Trophoblast cell (in vitro differentiated cells and primary cell): ENCODE data around the gene PPM1J. TPM values are rescaled to one million over a fixed set of nuclear protein-coding genes. Genes with fewer than 3 reads are reported as not detected.

Experiments
- DNase-seq, 2 donors: peaks; one replicate each; pipeline ENCODE4 v3.0.0-alpha.2; 2016
- H2AFZ ChIP-seq: 2 replicates; pipeline ENCODE4 v1.6.1; 2013; ENCODE audit warnings: low read length, moderate library complexity, mild to moderate bottlenecking; ENCODE audit not compliant: insufficient read depth, poor library complexity
- H2AK5ac ChIP-seq: 2 replicates; pipeline ENCODE4 v1.6.1; 2013; ENCODE audit warnings: mild to moderate bottlenecking, low read length
- H2BK120ac ChIP-seq: 2 replicates; pipeline ENCODE4 v1.6.1; 2013; ENCODE audit warnings: low read length, mild to moderate bottlenecking, moderate library complexity; ENCODE audit not compliant: insufficient read depth, poor library complexity
- H2BK12ac ChIP-seq: 2 replicates; pipeline ENCODE4 v1.6.1; 2013; ENCODE audit warnings: mild to moderate bottlenecking, low read length, moderate library complexity
- H2BK5ac ChIP-seq: 2 replicates; pipeline ENCODE4 v1.6.1; 2013; ENCODE audit warnings: low read length, low read depth, moderate library complexity, mild to moderate bottlenecking; ENCODE audit not compliant: poor library complexity
- H3K14ac ChIP-seq: 2 replicates; pipeline ENCODE4 v1.6.1; 2013; ENCODE audit warnings: mild to moderate bottlenecking, low read length
- H3K18ac ChIP-seq: 2 replicates; pipeline ENCODE4 v1.6.1; 2013; ENCODE audit warnings: mild to moderate bottlenecking, low read length
- H3K23ac ChIP-seq: 2 replicates; pipeline ENCODE4 v1.6.1; 2013; ENCODE audit warnings: low read length
- H3K27ac ChIP-seq: 2 replicates; pipeline ENCODE4 v1.5.1; 2013; ENCODE audit warnings: low read depth, mild to moderate bottlenecking, inconsistent platforms, low read length, moderate library complexity
- H3K27me3 ChIP-seq: 2 replicates; pipeline ENCODE4 v1.6.1; 2013; ENCODE audit warnings: inconsistent platforms, mild to moderate bottlenecking, low read length, moderate library complexity; ENCODE audit not compliant: insufficient read depth
- H3K36me3 ChIP-seq, 2 experiments: 1 replicate in 1 of 2; 2 replicates in 1 of 2; pipeline ENCODE4 v1.6.1; 2013; ENCODE audit warnings: low read length in 2 of 2, mild to moderate bottlenecking in 2 of 2, moderate library complexity in 1 of 2; ENCODE audit not compliant: insufficient read depth in 2 of 2, control insufficient read depth in 1 of 2
- H3K4ac ChIP-seq: 2 replicates; pipeline ENCODE4 v1.6.1; 2013; ENCODE audit warnings: low read depth, mild to moderate bottlenecking, low read length, moderate library complexity
- H3K4me1 ChIP-seq, 2 experiments: 1 replicate in 1 of 2; 2 replicates in 1 of 2; pipeline ENCODE4 v1.6.1; 2013; ENCODE audit warnings: low read length in 2 of 2, mild to moderate bottlenecking in 2 of 2, moderate library complexity in 1 of 2; ENCODE audit not compliant: insufficient read depth in 2 of 2, control insufficient read depth in 1 of 2
- H3K4me2 ChIP-seq: 2 replicates; pipeline ENCODE4 v1.6.1; 2013; ENCODE audit warnings: inconsistent platforms, mild to moderate bottlenecking, low read length, moderate library complexity
- H3K4me3 ChIP-seq: 2 replicates; pipeline ENCODE4 v1.5.1; 2013; ENCODE audit warnings: mild to moderate bottlenecking, low read depth, low read length, inconsistent platforms
- H3K79me1 ChIP-seq: one replicate; pipeline ENCODE4 v1.6.1; 2013; ENCODE audit warnings: low read length
- H3K79me2 ChIP-seq: 2 replicates; pipeline ENCODE4 v1.6.1; 2013; ENCODE audit warnings: low read length, mild to moderate bottlenecking; ENCODE audit not compliant: control insufficient read depth, insufficient read depth, poor library complexity
- H3K9ac ChIP-seq: 2 replicates; pipeline ENCODE4 v1.6.1; 2013; ENCODE audit warnings: mild to moderate bottlenecking, low read length
- H3K9me3 ChIP-seq: 2 replicates; pipeline ENCODE4 v1.6.1; 2013; ENCODE audit warnings: low read depth, mild to moderate bottlenecking, control low read depth, inconsistent platforms, low read length; ENCODE audit not compliant: insufficient read depth
- H4K12ac ChIP-seq: 2 replicates; pipeline ENCODE4 v1.6.1; 2013; ENCODE audit warnings: low read depth, mild to moderate bottlenecking, low read length, moderate library complexity
- H4K8ac ChIP-seq: 2 replicates; pipeline ENCODE4 v1.6.1; 2013; ENCODE audit warnings: low read depth, mild to moderate bottlenecking, low read length, moderate library complexity
- H4K91ac ChIP-seq: one replicate; pipeline ENCODE4 v1.6.1; 2013; ENCODE audit warnings: low read depth, mild to moderate bottlenecking, low read length, moderate library complexity
- WGBS: extraction: QIAGEN DNeasy Blood & Tissue Kit; methylation state at CpG from one replicate; pipeline ENCODE4 v1.1.7; 2013; ENCODE audit warnings: missing lambda C conversion rate; ENCODE audit not compliant: insufficient read length, insufficient coverage; ENCODE audit errors: extremely low coverage; 5-methylcytosine and 5-hydroxymethylcytosine counted together
- polyA plus RNA-seq: library from polyadenylated mRNA; stranded (reverse); fragments of 200-250 nt; gene quantifications from 2 replicates; pipeline ENCODE4 v1.2.3, GENCODE V29; 2013

PPM1J gene
- polyA plus RNA-seq, result 2.2 and 2.3 TPM in 2 replicates

- peak within 1 kb of the TSS; percentile 74 for H3K4me3 ChIP-seq
- H3K4ac ChIP-seq, result no peak within 1 kb of the TSS
- H3K9ac ChIP-seq, result no peak within 1 kb of the TSS
- H4K12ac ChIP-seq, result no peak within 1 kb of the TSS
- H3K27ac ChIP-seq, result no peak within 1 kb of the TSS
- H3K18ac ChIP-seq, result no peak within 1 kb of the TSS
- H4K8ac ChIP-seq, result no peak within 1 kb of the TSS
- no peaks in the 10 kb centered on the region for H3K36me3 ChIP-seq
- no peak within 1 kb of the TSS for H2BK12ac ChIP-seq
- no peak within 1 kb of the TSS for H2AK5ac ChIP-seq
- no peaks in the 10 kb centered on the region for H3K9me3 ChIP-seq
- no peak within 1 kb of the TSS for H3K14ac ChIP-seq
- no peaks in the 10 kb centered on the region for H3K79me1 ChIP-seq
- H4K91ac ChIP-seq, result no peak within 1 kb of the TSS
- H3K4me2 ChIP-seq, result peak within 1 kb of the TSS; percentile 99
- peaks cover 8 to 17% of the 10 kb centered on the region in 2 experiments for H3K4me1 ChIP-seq
- no peak within 1 kb of the TSS for H2BK5ac ChIP-seq
- no peak within 1 kb of the TSS for H3K23ac ChIP-seq
- H2AFZ ChIP-seq, result peak within 1 kb of the TSS; percentile 85
- H3K79me2 ChIP-seq, result no peaks in the 10 kb centered on the region
- no peaks in the 10 kb centered on the region for H3K27me3 ChIP-seq
- DNase-seq, result peak; percentile 96 to 98
- WGBS, result no CpG with 5 or more reads among the region's 51 CpGs
- H2BK120ac ChIP-seq, result no peak within 1 kb of the TSS
Measured at GRCh38 chr1:112715264-112716053, at the start of gene PPM1J. TSS of gene PPM1J (minus strand) at chr1:112715332. CDS start at chr1:112715301, 31 bp downstream.

- H3K4ac ChIP-seq, result no peak overlapping the region
- peaks cover 5% of the 10 kb centered on the region for H3K79me1 ChIP-seq
- H2AFZ ChIP-seq, result peak overlapping the region; percentile 64
- no peak overlapping the region for H4K12ac ChIP-seq
- peaks cover 13 to 18% of the 10 kb centered on the region in 2 experiments for H3K4me1 ChIP-seq
- H3K23ac ChIP-seq, result no peak overlapping the region
- H3K18ac ChIP-seq, result peak overlapping the region; percentile 84
- no peak overlapping the region for H3K9ac ChIP-seq
- H4K8ac ChIP-seq, result peak overlapping the region; percentile 77
- peak overlapping the region; percentile 38 for H3K4me2 ChIP-seq
- H3K4me3 ChIP-seq, result no peak overlapping the region
- H2AK5ac ChIP-seq, result no peak overlapping the region
- WGBS, result no CpG with 5 or more reads among the region's 12 CpGs
- peak overlapping the region; percentile 92 for H4K91ac ChIP-seq
- peak overlapping the region; percentile 76 for H2BK5ac ChIP-seq
- DNase-seq, result peak; percentile 68 to 74
- no peaks in the 10 kb centered on the region for H3K9me3 ChIP-seq
- peak overlapping the region; percentile 78 for H3K27ac ChIP-seq
- H2BK120ac ChIP-seq, result peak overlapping the region; percentile 80
- no peak overlapping the region for H3K14ac ChIP-seq
- no peaks in the 10 kb centered on the region for H3K36me3 ChIP-seq
- no peaks in the 10 kb centered on the region for H3K27me3 ChIP-seq
- peak overlapping the region; percentile 81 for H2BK12ac ChIP-seq
- peaks cover 2% of the 10 kb centered on the region for H3K79me2 ChIP-seq
Measured at GRCh38 chr1:112762541-112763500, 47.7 kb upstream of the PPM1J start.

GRCh38 chr1:112761714-112762480, 46.8 kb upstream of the PPM1J start:
- Histone ChIP-seq H3K14ac (no peak overlapping the region), H3K18ac (no peak overlapping the region), H2BK12ac (no peak overlapping the region), H3K79me1 (peaks cover 5% of the 10 kb centered on the region), H3K79me2 (peaks cover 2% of the 10 kb centered on the region), H3K36me3 (no peaks in the 10 kb centered on the region), H3K4me3 (no peak overlapping the region), H4K12ac (no peak overlapping the region), H2AK5ac (no peak overlapping the region), H3K27ac (peak overlapping the region; percentile 78), H3K27me3 (no peaks in the 10 kb centered on the region), H2BK5ac (no peak overlapping the region), H3K4me1 (peaks cover 13 to 18% of the 10 kb centered on the region in 2 experiments), H3K23ac (no peak overlapping the region), H3K9ac (no peak overlapping the region), H3K4me2 (no peak overlapping the region), H4K91ac (peak overlapping the region; percentile 50), H2BK120ac (no peak overlapping the region), H3K9me3 (no peaks in the 10 kb centered on the region), H2AFZ (no peak overlapping the region), H3K4ac (no peak overlapping the region), H4K8ac (peak overlapping the region; percentile 47)
- no peak for DNase-seq
- no CpG with 5 or more reads among the region's 9 CpGs for WGBS

GRCh38 chr1:112759228-112759627, 44.1 kb upstream of the PPM1J start:
- no peaks in the 10 kb centered on the region for H3K27me3 ChIP-seq
- no peak overlapping the region for H4K12ac ChIP-seq
- H2BK5ac ChIP-seq, result no peak overlapping the region
- no peak overlapping the region for H3K27ac ChIP-seq
- H2AFZ ChIP-seq, result no peak overlapping the region
- no peak for DNase-seq
- H3K4me2 ChIP-seq, result no peak overlapping the region
- no peak overlapping the region for H2BK12ac ChIP-seq
- H3K9ac ChIP-seq, result no peak overlapping the region
- no peak overlapping the region for H3K18ac ChIP-seq
- H3K4ac ChIP-seq, result no peak overlapping the region
- H4K8ac ChIP-seq, result no peak overlapping the region
- peaks cover 13 to 18% of the 10 kb centered on the region in 2 experiments for H3K4me1 ChIP-seq
- H3K4me3 ChIP-seq, result no peak overlapping the region
- no peak overlapping the region for H3K14ac ChIP-seq
- H2BK120ac ChIP-seq, result no peak overlapping the region
- no peak overlapping the region for H4K91ac ChIP-seq
- H3K79me1 ChIP-seq, result peaks cover 5% of the 10 kb centered on the region
- no peak overlapping the region for H2AK5ac ChIP-seq
- H3K9me3 ChIP-seq, result no peaks in the 10 kb centered on the region
- WGBS, result 100% methylated on average over 1 of the region's 6 CpGs
- no peaks in the 10 kb centered on the region for H3K36me3 ChIP-seq
- no peak overlapping the region for H3K23ac ChIP-seq
- H3K79me2 ChIP-seq, result peaks cover 2% of the 10 kb centered on the region
